ENCODE measurements around the gene CD27. TPM values are rescaled to one million over a fixed set of nuclear protein-coding genes. Genes with fewer than 3 reads are reported as not detected.

The CD27 gene
- total RNA-seq, 1 experiment from 2014 or later: not detected

GRCh38 chr12:6500466-6500865 lies 55.7 kb downstream of the CD27 start:
- peaks cover 9% of the 10 kb centered on the region for H3K36me3 Mint-ChIP-seq (ENCODE audit: insufficient read depth, unreplicated experiment)
- no peaks in the 10 kb centered on the region for H3K27me3 Mint-ChIP-seq (ENCODE audit: unreplicated experiment)
- CTCF ChIA-PET: interaction anchor here (0.6 to 1.2 kb wide), 2 partner anchors 37 to 305 kb away, joined by 3 to 4 read pairs; no protein-coding TSS in a partner anchor
- no peak overlapping the region for H3K27ac Mint-ChIP-seq (ENCODE audit: unreplicated experiment)
- TF ChIP-seq CTCF (IDR thresholded peaks at IDR 0.05; ENCODE audit: unreplicated experiment): no peak
- H3K4me1 Mint-ChIP-seq (ENCODE audit: low read depth, unreplicated experiment): no peaks in the 10 kb centered on the region
- H3K9me3 Mint-ChIP-seq (ENCODE audit: low read depth, unreplicated experiment): no peaks in the 10 kb centered on the region
- intact Hi-C loops (cut with micrococcal nuclease; ENCODE audit: unreplicated experiment): no loop called here
- DNase-seq: no peak
- no TSS peak for BruUV-seq (replicated peaks)
- H3K4me3 Mint-ChIP-seq (ENCODE audit: low read depth, unreplicated experiment): no peak overlapping the region

Other genes with a start within 250 kb of the CD27 start
- gene CD9, start 244.6 kb upstream of the CD27 start, total RNA-seq (2022): 124 and 128 TPM in 2 replicates
- 25.1 and 32.3 TPM in 2 replicates for gene PLEKHG6, start 134.3 kb upstream of the CD27 start, total RNA-seq (2022)
- 76.7 and 79.3 TPM in 2 replicates for gene TNFRSF1A, start 102.9 kb upstream of the CD27 start, total RNA-seq (2022)
- gene SCNN1A, start 69.4 kb upstream of the CD27 start, total RNA-seq (2022): 36.5 and 53.5 TPM in 2 replicates
- gene LTBR, start 60.8 kb upstream of the CD27 start, total RNA-seq (2022): 165 and 167 TPM in 2 replicates
- 28.0 and 32.7 TPM in 2 replicates for gene TAPBPL, start 7.1 kb downstream of the CD27 start, total RNA-seq (2022)
- gene VAMP1, start 25.7 kb downstream of the CD27 start, total RNA-seq (2022): 5.0 and 7.4 TPM in 2 replicates
- gene MRPL51, start 48.3 kb downstream of the CD27 start, total RNA-seq (2022): 213 and 220 TPM in 2 replicates
- 78.0 and 94.7 TPM in 2 replicates for gene NCAPD2, start 49.1 kb downstream of the CD27 start, total RNA-seq (2022)
- gene GAPDH, start 89.6 kb downstream of the CD27 start, total RNA-seq (2022): 2,412 and 2,552 TPM in 2 replicates
- gene IFFO1, start 111.1 kb downstream of the CD27 start, total RNA-seq (2022): 0.76 and 1.0 TPM in 2 replicates
- gene NOP2, start 123.3 kb downstream of the CD27 start, total RNA-seq (2022): 86.1 and 88.5 TPM in 2 replicates
- gene CHD4, start 162.4 kb downstream of the CD27 start, total RNA-seq (2022): 164 and 165 TPM in 2 replicates
- gene LPAR5, start 191.0 kb downstream of the CD27 start, total RNA-seq (2022): 2.5 and 3.2 TPM in 2 replicates
- gene ACRBP, start 202.5 kb downstream of the CD27 start, total RNA-seq (2022): 2.9 and 4.1 TPM in 2 replicates
- gene ING4, start 218.2 kb downstream of the CD27 start, total RNA-seq (2022): 24.9 and 26.6 TPM in 2 replicates
- 64.9 and 68.5 TPM in 2 replicates for gene ZNF384, start 244.4 kb downstream of the CD27 start, total RNA-seq (2022)